ENCODE measurements around the gene FANCE. TPM values are rescaled to one million over a fixed set of nuclear protein-coding genes. Genes with fewer than 3 reads are reported as not detected.

Gene FANCE
- total and polyA plus RNA-seq, 9 of the 15 experiments (the other 6 are each of a cell fraction or from before 2014, with no cell fraction given), result 5.7 to 30.2 (median 17.0) TPM

DNA sequence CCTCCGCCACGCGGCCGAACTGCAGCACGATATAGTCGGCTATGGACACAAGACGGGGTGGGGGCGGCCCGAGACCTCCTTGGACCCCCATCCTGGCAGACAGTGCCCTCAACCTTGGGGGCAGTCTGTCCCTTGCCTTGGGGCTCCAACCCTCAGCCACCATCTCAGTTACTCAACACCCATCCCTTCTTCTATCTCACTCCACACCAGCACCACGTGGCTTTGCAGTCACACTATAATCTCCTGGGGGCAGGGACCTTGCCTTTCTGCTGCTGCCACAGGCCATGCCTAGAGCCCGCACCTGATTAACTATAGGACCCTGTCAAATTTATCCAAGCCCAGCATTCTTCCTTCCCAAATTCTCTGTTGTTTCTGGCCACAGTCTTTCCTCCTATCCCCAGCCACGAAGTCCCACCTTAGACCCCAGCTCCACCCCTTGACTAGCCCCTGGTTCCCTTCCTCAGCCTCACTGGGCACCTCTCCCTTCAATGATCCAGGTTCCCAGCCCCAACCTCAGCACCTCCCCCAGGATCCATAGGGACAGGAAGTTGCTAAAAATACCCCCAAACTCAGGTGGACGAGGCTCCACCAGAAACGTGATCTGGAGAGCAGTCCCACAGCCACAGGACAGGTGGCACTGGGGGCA lies 46.4 kb downstream of the FANCE start (continued):
- TF ChIP-seq, protein P1, sequence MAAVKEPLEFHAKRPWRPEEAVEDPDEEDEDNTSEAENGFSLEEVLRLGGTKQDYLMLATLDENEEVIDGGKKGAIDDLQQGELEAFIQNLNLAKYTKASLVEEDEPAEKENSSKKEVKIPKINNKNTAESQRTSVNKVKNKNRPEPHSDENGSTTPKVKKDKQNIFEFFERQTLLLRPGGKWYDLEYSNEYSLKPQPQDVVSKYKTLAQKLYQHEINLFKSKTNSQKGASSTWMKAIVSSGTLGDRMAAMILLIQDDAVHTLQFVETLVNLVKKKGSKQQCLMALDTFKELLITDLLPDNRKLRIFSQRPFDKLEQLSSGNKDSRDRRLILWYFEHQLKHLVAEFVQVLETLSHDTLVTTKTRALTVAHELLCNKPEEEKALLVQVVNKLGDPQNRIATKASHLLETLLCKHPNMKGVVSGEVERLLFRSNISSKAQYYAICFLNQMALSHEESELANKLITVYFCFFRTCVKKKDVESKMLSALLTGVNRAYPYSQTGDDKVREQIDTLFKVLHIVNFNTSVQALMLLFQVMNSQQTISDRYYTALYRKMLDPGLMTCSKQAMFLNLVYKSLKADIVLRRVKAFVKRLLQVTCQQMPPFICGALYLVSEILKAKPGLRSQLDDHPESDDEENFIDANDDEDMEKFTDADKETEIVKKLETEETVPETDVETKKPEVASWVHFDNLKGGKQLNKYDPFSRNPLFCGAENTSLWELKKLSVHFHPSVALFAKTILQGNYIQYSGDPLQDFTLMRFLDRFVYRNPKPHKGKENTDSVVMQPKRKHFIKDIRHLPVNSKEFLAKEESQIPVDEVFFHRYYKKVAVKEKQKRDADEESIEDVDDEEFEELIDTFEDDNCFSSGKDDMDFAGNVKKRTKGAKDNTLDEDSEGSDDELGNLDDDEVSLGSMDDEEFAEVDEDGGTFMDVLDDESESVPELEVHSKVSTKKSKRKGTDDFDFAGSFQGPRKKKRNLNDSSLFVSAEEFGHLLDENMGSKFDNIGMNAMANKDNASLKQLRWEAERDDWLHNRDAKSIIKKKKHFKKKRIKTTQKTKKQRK (IDR thresholded peaks at IDR 0.05; ENCODE audit: borderline replicate concordance, low read depth, low read length), result no peak
- TF ChIP-seq CBFA2T2 (conservative IDR thresholded peaks at IDR 0.05) (peak; percentile 54; the same call in 1 of the 2 replicates), XRCC5 (IDR thresholded peaks at IDR 0.05; ENCODE audit: low read depth, low read length) (peak; percentile 50; the same call in 1 of the 2 replicates), RHOXF2B (CRISPR knock-in tag; conservative IDR thresholded peaks at IDR 0.05) (no peak), MEIS2 (IDR thresholded peaks at IDR 0.05; ENCODE audit: partially characterized antibody) (no peak), KLF10 (CRISPR knock-in tag; IDR thresholded peaks at IDR 0.05) (no peak), BHLHE40 (IDR thresholded peaks at IDR 0.05; ENCODE audit: low read length) (no peak), ADNP (tag; IDR thresholded peaks at IDR 0.05) (no peak), YY1 (IDR thresholded peaks at IDR 0.05; ENCODE audit: borderline replicate concordance in 1 of 3, control insufficient read depth in 1 of 3, extremely low read depth in 1 of 3, insufficient read depth in 3 of 3, insufficient read length in 1 of 3, insufficient replicate concordance in 2 of 3, low read depth in 1 of 3, low read length in 2 of 3) (peak in 1 of 3 experiments; percentile 8), BRCA1 (IDR thresholded peaks at IDR 0.05) (no peak), BRCA1 (CRISPR knock-in tag; IDR thresholded peaks at IDR 0.05) (no peak), NR2C1 (IDR thresholded peaks at IDR 0.05) (no peak), NR2C1 (tag; IDR thresholded peaks at IDR 0.05) (no peak), BRD9 (IDR thresholded peaks at IDR 0.05; ENCODE audit: low read depth, partially characterized antibody) (no peak)
- TF ChIP-seq, protein P2, sequence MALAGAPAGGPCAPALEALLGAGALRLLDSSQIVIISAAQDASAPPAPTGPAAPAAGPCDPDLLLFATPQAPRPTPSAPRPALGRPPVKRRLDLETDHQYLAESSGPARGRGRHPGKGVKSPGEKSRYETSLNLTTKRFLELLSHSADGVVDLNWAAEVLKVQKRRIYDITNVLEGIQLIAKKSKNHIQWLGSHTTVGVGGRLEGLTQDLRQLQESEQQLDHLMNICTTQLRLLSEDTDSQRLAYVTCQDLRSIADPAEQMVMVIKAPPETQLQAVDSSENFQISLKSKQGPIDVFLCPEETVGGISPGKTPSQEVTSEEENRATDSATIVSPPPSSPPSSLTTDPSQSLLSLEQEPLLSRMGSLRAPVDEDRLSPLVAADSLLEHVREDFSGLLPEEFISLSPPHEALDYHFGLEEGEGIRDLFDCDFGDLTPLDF (CRISPR knock-in tag; IDR thresholded peaks at IDR 0.05), result no peak
- TF ChIP-seq, protein P3, sequence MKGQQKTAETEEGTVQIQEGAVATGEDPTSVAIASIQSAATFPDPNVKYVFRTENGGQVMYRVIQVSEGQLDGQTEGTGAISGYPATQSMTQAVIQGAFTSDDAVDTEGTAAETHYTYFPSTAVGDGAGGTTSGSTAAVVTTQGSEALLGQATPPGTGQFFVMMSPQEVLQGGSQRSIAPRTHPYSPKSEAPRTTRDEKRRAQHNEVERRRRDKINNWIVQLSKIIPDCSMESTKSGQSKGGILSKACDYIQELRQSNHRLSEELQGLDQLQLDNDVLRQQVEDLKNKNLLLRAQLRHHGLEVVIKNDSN (CRISPR knock-in tag; IDR thresholded peaks at IDR 0.05), result peak; percentile 92
- TF ChIP-seq, protein P4, sequence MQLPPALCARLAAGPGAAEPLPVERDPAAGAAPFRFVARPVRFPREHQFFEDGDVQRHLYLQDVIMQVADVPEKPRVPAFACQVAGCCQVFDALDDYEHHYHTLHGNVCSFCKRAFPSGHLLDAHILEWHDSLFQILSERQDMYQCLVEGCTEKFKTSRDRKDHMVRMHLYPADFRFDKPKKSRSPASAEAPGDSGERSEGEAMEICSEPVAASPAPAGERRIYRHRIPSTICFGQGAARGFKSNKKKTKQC (CRISPR knock-in tag; IDR thresholded peaks at IDR 0.05), result 0 out of 2 replicates have a peak, but pooled peaks have one; percentile 45
- TF ChIP-seq, protein P5, sequence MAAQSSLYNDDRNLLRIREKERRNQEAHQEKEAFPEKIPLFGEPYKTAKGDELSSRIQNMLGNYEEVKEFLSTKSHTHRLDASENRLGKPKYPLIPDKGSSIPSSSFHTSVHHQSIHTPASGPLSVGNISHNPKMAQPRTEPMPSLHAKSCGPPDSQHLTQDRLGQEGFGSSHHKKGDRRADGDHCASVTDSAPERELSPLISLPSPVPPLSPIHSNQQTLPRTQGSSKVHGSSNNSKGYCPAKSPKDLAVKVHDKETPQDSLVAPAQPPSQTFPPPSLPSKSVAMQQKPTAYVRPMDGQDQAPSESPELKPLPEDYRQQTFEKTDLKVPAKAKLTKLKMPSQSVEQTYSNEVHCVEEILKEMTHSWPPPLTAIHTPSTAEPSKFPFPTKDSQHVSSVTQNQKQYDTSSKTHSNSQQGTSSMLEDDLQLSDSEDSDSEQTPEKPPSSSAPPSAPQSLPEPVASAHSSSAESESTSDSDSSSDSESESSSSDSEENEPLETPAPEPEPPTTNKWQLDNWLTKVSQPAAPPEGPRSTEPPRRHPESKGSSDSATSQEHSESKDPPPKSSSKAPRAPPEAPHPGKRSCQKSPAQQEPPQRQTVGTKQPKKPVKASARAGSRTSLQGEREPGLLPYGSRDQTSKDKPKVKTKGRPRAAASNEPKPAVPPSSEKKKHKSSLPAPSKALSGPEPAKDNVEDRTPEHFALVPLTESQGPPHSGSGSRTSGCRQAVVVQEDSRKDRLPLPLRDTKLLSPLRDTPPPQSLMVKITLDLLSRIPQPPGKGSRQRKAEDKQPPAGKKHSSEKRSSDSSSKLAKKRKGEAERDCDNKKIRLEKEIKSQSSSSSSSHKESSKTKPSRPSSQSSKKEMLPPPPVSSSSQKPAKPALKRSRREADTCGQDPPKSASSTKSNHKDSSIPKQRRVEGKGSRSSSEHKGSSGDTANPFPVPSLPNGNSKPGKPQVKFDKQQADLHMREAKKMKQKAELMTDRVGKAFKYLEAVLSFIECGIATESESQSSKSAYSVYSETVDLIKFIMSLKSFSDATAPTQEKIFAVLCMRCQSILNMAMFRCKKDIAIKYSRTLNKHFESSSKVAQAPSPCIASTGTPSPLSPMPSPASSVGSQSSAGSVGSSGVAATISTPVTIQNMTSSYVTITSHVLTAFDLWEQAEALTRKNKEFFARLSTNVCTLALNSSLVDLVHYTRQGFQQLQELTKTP (IDR thresholded peaks at IDR 0.05; ENCODE audit: low read depth in 1 of 2, partially characterized antibody in 2 of 2), result no peak
